NCI-H2171 treated with DMSO at 0.1 percent for 48 hours (cell line): ENCODE data around the gene DEGS2.
"Not testable (repeated sequence)": the region's sequence is repeated elsewhere in the genome, so short reads cannot be mapped to it uniquely, and the experiment has no call there.

Experiments used
- DNase-seq: peaks from one replicate; lab custom pipeline; 2025; lab: John Stamatoyannopoulos, UW

The DEGS2 gene

GRCh38 chr14:100178691-100179090 is 19.2 kb upstream of the DEGS2 start:
- no peak for DNase-seq

- no peak for DNase-seq
These were observed 17.4 kb upstream of the DEGS2 start for GRCh38 chr14:100176811-100177327.

GRCh38 chr14:100173353-100173752 is 13.9 kb upstream of the DEGS2 start:
- no peak for DNase-seq

- no peak for DNase-seq
These were observed 13.4 kb upstream of the DEGS2 start for GRCh38 chr14:100172811-100173210.

- no peak for DNase-seq
These were observed 11.4 kb upstream of the DEGS2 start for GRCh38 chr14:100170880-100171279.

GRCh38 chr14:100168506-100168905 is 9.1 kb upstream of the DEGS2 start:
- no peak for DNase-seq

GRCh38 chr14:100165831-100166440 is 6.5 kb upstream of the DEGS2 start:
- DNase-seq, result no peak

GRCh38 chr14:100165376-100165775 is 5.9 kb upstream of the DEGS2 start:
- DNase-seq, result no peak

- no peak for DNase-seq
These were observed 1.1 kb upstream of the DEGS2 start for GRCh38 chr14:100160534-100160916.

GRCh38 chr14:100159865-100160533 is 554 bp upstream of the DEGS2 start:
- no peak for DNase-seq

GRCh38 chr14:100158566-100159093 is 815 bp downstream of the DEGS2 start:
- DNase-seq, result peak; percentile 49

- DNase-seq, result not testable (repeated sequence)
These were observed 1.8 kb downstream of the DEGS2 start for GRCh38 chr14:100157548-100158232.

GRCh38 chr14:100156776-100157175 is 2.7 kb downstream of the DEGS2 start:
- no peak for DNase-seq

GRCh38 chr14:100155756-100156616 is 3.5 kb downstream of the DEGS2 start:
- no peak for DNase-seq

- DNase-seq, result peak; percentile 30
These were observed 4.3 kb downstream of the DEGS2 start for GRCh38 chr14:100155049-100155621.

- DNase-seq, result no peak
These were observed 5.9 kb downstream of the DEGS2 start for GRCh38 chr14:100153560-100153959.

- DNase-seq, result no peak
These were observed 7.4 kb downstream of the DEGS2 start for GRCh38 chr14:100152091-100152490.

GRCh38 chr14:100150932-100151587 is 8.4 kb downstream of the DEGS2 start:
- peak; percentile 13 for DNase-seq

GRCh38 chr14:100149851-100150611 is 9.4 kb downstream of the DEGS2 start:
- DNase-seq, result peak; percentile 54
